Sigmoid colon (tissue), 4 donors: ENCODE data around the gene VIPR2.

Source experiments
- EP300 ChIP-seq, 4 donors: sonication (generic); formaldehyde crosslinking; IDR thresholded peaks; one replicate each; pipeline ENCODE4 v1.6.1; 2017; ENCODE audit warnings: antibody characterized with exemption in 4 of 4
- POLR2A ChIP-seq, 2 donors: fragments of 450-650 bp; IDR thresholded peaks; one replicate each; pipeline ENCODE4 v1.6.1; 2016; ENCODE audit warnings: antibody characterized with exemption in 2 of 2, mild to moderate bottlenecking in 2 of 2, moderate library complexity in 2 of 2
- POLR2AphosphoS5 ChIP-seq, 4 donors: sonication (generic); formaldehyde crosslinking; IDR thresholded peaks; one replicate each; pipeline ENCODE4 v1.6.1; 2017; ENCODE audit warnings: antibody characterized with exemption in 4 of 4
- TF ChIP-seq, protein P1 (sequence below), 4 experiments: fragments of 450-650 bp in 3 of 4; fragments of 200-600 bp in 1 of 4; IDR thresholded peaks; one replicate each; pipeline ENCODE4 v1.5.1; 2016 to 2019; ENCODE audit warnings: antibody characterized with exemption in 4 of 4, mild to moderate bottlenecking in 3 of 4, moderate library complexity in 2 of 4

DNA sequence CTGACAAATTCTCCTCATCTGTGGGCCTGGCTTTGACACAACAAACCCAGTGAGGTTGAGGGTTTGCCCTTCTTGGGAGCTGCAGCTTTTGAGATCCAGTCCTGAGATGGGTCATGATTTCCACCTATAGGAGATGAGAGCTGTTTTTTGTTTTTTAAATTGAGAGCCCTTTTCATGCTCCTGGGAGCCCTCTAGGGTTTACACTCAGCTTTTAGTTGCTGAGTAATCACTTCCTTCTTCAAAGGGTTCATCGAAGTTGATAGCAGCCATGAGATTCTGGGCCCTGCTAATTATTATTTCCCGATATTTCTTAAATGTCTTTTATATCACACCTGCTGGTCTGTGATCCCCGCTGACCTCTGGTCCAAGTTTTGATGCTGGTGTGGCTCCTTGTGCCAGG, 47.3 kb upstream of the VIPR2 start:
- TF ChIP-seq, protein P1, sequence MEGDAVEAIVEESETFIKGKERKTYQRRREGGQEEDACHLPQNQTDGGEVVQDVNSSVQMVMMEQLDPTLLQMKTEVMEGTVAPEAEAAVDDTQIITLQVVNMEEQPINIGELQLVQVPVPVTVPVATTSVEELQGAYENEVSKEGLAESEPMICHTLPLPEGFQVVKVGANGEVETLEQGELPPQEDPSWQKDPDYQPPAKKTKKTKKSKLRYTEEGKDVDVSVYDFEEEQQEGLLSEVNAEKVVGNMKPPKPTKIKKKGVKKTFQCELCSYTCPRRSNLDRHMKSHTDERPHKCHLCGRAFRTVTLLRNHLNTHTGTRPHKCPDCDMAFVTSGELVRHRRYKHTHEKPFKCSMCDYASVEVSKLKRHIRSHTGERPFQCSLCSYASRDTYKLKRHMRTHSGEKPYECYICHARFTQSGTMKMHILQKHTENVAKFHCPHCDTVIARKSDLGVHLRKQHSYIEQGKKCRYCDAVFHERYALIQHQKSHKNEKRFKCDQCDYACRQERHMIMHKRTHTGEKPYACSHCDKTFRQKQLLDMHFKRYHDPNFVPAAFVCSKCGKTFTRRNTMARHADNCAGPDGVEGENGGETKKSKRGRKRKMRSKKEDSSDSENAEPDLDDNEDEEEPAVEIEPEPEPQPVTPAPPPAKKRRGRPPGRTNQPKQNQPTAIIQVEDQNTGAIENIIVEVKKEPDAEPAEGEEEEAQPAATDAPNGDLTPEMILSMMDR (IDR thresholded peaks at IDR 0.05), result no peak
- no peak for TF ChIP-seq EP300 (IDR thresholded peaks at IDR 0.05)
- TF ChIP-seq POLR2A (IDR thresholded peaks at IDR 0.05), result no peak
- no peak for TF ChIP-seq POLR2AphosphoS5 (IDR thresholded peaks at IDR 0.05)
